EH (cell line): Measurements from ENCODE around the gene BBS10.
"Not testable (repeated sequence)": the region's sequence is repeated elsewhere in the genome, so short reads cannot be mapped to it uniquely, and the experiment has no call there.

ENCODE experiments used
- DNase-seq: peaks from one replicate; pipeline ENCODE4 v3.0.0-alpha.2; 2015; ENCODE audit warnings: low read depth

Gene BBS10

DNA sequence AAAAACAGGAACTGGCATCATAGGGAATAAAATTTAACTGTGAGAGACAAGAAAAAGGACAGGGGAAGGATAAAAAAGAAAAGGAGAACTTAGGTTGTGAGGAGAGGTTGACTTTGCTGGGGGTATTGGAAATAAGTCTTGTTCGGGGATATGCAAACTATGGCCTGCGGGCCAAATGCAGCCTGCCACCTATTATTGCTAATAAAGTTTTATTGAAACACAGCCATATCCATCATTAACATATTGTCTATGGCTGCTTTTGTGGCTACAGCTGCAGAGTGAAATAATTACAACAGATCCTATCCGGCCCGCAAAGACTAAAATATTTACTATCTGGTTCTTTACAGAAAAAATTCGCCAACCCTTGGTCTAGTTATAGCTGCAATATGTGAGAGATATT is 18.6 kb downstream of the BBS10 start:
- DNase-seq = no peak

DNA sequence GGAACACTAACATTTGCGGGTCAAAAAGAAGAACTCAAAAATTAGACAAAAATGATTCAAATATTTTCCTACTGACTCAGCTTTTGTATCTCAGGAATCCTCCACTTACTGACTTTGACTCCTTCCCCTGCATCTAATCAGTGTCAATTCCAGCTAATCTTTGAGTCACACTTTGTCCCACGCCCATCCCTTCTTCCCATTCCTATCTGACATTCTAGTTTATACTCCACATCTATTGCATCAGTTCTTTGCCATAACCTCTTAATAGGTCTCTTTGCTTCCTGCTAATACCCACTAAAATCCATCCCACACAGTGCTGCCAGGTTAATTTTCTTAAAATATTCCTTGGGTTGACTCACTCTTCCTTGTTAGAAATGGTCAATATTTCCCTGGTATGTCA is 19.1 kb downstream of the BBS10 start:
- peak; percentile 95 for DNase-seq

DNA sequence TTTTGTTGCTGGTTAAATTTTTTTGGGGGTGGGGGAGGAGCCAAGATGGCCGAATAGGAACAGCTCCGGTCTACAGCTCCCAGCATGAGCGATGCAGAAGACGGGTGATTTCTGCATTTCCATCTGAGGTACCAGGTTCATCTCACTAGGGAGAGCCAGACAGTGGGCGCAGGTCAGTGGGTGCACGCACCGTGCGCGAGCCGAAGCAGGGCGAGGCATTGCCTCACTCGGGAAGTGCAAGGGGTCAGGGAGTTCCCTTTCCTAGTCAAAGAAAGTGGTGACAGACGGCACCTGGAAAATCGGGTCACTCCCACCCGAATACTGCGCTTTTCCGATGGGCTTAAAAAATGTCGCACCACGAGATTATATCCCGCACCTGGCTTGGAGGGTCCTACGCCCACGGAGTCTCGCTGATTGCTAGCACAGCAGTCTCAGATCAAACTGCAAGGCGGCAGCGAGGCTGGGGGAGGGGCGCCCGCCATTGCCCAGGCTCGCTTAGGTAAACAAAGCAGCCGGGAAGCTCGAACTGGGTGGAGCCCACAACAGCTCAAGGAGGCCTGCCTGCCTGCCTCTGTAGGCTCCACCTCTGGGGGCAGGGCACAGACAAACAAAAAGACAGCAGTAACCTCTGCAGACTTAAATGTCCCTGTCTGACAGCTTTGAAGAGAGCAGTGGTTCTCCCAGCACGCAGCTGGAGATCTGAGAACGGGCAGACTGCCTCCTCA is 28.5 kb downstream of the BBS10 start:
- DNase-seq = not testable (repeated sequence)

DNA sequence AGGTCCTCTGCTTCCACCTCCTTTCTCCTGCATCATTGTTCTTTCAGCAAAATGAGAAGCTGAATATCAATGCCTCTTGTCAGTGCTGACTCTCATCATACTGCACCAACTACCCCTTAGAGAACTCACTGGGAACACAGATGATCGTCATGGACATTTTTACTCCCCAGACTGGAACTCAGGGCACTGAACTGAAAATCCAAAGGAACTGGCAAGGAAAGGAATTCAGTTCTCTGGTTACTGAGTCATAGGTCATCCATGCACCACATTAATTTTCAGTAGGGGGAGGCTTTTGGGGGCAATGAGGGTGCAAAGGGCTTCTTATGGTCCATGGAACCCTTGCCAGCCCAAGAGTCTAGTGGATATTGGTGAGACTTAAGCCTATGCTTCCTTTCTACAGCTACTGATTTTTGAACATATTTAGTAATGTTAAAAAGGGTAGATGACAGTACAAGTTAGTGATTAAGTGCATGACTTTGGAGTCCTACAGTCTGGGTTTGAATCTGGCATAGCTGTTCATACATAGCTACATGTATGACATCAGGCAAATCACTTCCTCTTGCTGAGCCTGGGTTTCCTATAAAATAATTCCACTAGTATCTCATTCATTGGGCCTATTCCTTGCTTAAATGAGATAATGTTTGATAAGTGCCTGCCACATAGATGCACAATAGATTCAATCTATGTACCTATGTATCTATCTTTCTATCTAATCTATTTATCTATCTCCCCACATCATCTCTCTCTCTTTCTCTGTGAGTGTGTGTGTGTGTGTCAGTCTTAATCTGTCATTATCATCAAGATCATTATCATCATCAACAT is 29.2 kb downstream of the BBS10 start:
- DNase-seq = peak; percentile 38

DNA sequence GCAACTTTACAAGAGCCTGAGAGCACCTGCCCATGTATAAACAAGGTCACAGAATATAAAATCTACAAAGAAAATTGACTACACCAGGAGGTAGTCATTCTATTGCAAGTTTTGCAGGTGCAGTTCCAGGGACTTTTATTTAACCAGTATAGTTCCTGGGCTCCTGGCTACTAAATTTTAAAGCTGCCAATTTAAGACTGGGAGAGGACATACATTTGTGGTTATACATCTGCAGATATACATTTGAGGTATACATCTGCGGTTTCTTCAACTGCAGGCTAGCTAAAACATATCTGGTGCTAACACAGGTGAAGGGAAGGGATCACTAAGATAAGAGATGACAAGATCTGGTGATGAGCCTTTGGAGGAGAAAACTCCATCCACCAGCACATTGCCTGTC is 30.2 kb downstream of the BBS10 start:
- DNase-seq = no peak

DNA sequence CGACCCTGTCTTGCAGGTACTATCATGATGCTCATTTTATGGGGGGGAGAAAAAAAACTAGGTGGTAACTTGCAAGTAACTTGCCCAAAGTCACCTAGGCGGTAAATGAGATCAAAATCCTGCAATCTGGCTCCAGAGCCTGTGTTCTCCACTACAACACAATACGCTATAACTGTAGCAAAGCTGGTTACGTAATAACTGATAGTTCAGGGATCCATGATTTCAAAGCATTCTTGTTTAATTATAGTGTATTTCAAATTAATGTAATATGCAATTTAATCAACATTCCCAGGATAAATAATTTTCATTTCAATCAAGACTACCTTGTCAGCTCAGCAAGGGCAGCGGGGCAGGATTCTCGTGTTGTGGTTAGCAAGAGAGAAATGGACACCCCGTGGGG is 31.7 kb downstream of the BBS10 start:
- DNase-seq = no peak

DNA sequence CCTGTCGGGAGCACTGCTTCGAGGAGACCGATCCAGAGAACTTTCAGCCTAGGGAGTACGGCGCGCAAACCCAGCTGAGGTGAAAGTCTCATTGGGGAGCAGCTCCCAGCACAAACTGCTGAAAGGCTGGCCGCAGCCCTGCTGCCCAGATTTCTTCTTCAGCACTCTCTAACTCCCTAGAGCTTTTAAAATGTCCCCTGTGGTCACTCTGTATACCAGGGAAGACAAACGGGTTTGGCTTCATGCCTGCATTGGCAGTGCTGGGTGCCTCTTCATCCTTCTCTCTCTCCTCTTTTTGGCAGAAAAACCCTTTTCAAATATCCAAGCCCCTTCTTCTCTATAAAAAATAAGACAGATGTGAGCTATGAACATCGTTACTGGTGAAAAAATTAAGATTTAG is 34.9 kb downstream of the BBS10 start:
- no peak for DNase-seq

DNA sequence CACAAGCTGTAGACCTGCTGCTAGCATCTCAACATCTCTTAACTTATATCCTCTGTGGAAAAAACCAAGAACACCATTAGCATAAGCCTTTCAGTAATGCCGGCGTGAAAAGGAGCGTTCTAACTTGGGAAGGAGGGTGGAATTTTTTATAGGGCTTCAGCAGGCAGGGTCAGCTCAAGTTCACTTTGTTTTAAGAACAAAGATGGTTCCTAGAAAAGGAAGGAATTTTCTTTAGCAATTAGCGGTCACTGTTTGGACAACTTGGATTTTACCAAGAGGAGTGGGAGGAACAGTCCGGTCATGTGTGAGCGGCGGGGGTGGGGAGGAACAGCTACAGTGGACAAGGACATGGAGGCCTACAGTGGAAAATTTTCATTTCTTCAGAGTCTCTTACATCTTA is 35.9 kb downstream of the BBS10 start:
- DNase-seq = peak; percentile 33

DNA sequence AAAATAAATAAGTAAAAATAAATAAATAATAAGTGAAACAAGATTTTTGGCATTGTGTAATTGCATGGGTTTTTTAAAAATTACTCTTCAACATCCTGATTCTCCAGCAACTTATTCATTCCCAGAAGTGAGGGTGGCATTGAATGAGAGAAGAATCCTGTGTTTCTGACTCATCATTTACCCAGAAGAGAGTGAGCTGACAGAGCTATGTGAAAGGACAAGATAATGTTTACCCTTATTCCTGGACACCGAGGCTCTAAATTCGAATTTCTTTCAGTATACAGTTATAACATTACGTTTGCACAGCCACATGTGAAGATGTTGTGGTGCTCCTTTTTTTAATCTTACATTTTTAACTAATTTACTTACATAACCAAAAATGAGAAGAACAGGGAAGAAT is 36.4 kb downstream of the BBS10 start:
- peak; percentile 83 for DNase-seq

DNA sequence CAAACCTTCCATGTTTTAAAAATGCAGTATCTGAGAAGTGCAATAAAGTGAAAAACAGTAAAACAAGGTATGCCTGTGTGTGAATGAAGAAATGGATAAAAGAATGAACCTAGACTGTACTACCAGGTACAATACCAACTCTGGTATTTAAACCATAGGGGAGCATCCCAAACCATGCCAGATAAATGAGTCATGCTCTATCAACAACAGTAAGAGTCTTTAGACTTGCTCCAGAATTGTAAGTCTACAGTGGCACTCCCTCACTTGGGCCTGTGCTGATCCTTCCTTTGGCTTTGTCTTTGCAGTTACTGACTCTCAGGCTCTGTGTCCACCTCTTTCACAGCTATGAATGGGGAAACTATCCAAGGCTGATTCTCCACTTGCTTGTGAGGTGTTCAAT is 38.1 kb downstream of the BBS10 start:
- peak; percentile 69 for DNase-seq

DNA sequence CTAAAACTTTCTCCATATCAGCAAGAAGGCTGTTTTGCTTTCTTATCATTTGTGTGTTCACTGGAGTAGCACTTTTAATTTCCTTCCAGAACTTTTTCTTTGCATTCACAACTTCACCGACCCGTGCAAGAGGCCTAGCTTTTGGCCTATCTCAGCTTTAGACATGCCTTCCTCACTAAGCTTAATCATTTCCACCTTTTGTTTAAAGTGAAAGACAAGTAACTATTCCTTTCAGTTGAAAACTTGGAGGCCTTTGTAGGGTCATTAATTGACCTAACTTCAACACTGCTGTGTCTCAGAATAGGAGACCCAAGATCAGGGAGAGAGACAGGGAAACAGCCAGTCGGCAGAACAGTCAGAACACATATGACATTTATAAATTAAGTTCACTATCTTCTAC is 39.3 kb downstream of the BBS10 start:
- no peak for DNase-seq

DNA sequence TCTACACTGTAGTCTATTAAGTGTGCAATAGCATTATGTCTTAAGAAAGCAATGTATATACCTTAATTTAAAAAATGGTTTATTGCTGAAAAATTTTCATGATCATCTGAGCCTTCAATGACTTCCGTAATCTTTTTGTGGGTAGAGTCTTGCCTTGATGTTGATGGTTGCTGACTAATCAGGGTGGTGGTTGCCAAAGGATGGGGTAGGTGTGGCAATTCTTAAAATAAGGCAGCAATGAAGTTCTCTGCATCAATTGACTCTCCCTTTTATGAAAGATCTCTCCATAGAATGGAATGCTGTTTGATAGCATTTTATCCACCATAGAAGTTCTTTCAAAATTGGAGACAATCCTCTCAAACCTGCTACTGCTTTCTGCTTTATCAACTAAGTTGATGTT is 41.1 kb downstream of the BBS10 start:
- no peak for DNase-seq

DNA sequence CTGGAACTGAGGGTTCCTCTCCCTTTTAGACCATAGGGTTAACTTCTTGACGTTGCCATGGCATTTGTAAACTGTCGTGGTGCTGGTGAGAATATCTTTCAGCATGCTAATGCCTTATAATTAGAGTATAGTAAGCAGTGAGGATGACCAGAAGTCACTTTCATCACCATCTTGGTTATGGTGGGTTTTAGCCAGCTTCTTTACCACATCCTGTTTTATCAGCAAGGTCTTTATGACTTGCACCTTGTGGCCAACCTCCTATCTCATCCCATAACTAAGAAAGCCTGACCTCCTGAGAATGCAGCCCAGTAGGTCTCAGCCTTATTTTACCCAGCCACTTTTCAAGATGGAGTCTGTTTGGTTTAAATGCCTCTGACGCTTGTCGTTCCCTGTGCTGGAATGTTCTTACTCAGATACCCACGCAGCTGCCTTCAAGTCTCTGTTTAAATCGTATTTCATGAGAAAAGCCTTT is 44.2 kb downstream of the BBS10 start:
- DNase-seq = peak; percentile 13

DNA sequence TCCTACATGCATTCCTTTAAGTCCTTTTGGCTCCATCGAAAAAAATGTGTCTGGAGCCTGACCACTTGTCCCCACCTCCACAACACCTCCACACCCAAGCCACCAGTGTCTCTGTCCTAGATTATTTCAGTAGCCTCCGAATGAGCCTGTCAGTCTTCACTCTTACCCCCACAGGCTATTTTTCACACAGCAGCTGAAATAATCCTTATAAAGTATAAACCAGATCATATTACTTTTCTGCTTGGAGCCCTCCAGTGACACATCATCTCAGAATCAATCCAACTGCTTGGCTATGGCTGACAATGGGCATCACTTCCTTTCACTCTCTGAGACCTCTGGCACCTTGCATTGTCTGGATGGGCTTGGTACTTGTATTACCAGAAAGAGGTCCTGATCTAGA is 44.9 kb downstream of the BBS10 start:
- DNase-seq = peak; percentile 47

DNA sequence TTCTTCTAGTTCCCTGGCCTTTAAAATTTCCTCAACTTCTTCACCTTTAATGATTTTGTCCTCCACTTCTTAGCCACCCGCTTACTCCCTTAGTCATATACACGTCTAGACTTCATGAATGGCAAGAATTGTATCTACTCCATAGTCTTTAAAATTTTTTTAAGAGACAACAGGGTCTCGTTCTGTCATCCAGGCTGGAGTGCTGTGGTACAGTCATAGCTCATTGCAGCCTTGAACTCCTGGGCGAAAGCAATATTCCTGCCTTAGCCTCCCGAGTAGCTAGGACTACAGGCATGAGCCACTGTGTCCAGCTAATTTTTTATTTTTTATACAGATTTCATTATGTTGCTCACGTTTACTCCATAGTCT is 47.9 kb downstream of the BBS10 start:
- no peak for DNase-seq

DNA sequence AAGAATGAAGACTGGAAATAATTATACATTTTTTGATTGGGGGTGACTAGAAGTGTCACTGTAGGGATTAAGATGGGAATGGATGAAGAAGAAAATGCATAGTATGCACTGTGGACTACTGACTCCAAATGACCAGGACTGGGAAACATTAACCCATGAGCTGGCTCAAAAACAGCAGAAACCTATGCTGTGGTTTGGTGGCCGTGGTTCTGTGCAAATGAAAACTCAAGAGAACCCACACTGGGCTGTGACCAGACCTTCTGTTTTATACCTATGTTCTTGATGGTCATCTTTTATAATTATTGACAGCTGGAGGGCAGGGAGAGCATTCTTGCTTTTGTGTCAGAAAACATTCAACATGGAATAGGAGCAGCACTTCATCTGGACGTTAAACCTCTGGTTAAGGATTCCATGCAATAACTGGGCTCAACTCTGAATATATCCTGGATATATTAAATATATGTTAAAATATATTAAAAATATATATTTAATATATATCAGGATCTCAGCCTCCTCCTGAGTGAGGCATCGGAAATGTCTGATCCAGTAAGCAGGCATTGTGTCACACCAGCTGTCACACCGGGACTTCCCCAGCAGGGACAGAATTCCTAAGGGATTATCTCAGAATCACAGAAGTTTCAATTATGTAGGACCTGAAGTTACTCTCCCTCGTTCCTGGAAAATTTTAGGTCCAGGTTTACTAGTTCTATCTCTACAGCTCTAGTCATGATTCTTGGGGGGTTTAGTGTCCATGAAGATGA is 48.5 kb downstream of the BBS10 start:
- DNase-seq = peak; percentile 38
